HG03460 (cell line): ENCODE results near the gene IER2.

ENCODE experiments used
- ATAC-seq: cut with Tn5 transposase; IDR thresholded peaks from one replicate; pipeline ENCODE4 v1.9.1; 2021; ENCODE audit not compliant: unreplicated experiment

IER2 gene

GRCh38 chr19:13118424-13119193 lies 31.6 kb upstream of the IER2 start:
- ATAC-seq = no peak

DNA sequence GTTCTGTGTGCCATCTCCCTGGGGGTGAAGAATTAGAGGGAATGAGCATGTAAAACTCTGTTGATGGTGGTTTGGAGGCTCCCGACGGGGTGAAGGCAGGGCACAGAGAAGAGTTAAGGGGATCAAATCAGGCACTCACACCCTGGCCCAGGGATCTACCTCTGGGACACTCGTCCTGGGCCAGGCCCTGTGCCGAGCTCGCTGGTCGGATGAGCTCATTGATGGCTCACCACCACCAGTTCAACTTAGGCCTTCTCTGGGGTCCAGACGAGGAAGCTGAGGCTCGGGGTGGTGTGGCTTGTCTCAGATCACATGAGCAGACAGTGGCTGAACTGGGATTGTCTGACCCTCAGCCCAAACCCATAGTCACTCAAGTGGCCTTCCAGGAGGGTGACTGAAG lies 30.6 kb upstream of the IER2 start:
- no peak for ATAC-seq

DNA sequence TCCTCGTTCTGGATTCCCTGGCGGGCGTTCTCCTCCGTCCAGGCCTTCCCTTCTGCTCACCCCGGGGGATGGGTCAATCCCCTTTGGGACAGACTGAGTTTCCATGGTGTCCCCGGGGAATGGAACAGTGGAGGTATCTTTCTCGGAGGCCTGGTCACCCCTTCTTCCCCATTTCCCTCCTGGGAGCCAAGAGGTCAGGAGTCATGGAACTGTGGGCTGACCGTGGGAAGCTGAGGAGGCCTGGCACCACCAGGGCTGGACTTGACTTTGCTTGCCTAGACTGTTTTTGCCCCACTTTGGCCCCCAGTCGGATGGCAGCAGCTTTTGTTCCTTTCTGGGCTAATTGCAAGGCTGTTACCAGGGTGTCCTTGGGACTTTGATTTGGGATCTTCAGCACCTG lies 30.2 kb upstream of the IER2 start:
- no peak for ATAC-seq

- no peak for ATAC-seq
These were observed 29.4 kb upstream of the IER2 start for GRCh38 chr19:13120817-13121216.

GRCh38 chr19:13121551-13122274 lies 28.5 kb upstream of the IER2 start:
- ATAC-seq = no peak

DNA sequence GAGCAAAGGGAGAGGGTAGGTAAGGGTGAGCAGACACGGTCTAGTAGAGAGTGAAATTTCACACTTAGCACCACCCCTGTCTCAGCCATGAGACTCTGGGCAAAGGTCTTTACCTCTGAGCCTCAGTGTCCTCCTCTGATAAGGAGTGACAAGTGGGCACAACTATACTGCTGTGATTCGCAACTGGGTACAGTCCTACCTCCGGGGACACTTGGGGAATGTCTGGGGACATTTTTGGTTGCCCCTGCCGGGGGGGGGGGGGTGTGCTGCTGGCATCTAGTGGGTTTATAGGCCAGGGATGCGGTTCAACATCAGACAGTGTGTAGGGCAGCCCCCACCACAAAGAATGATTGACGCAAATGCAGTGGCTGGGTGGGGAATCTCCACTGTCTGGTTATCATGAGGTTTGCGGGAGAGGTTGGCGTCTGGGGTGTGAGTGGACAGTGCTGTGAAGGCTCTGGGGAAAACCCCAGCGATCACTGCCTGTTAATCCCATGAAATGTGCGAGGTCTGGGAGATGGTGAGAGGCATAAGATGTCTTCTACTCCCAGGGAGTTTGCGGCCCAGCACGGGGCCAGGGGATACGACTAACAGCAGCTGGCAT lies 27.8 kb upstream of the IER2 start:
- no peak for ATAC-seq

DNA sequence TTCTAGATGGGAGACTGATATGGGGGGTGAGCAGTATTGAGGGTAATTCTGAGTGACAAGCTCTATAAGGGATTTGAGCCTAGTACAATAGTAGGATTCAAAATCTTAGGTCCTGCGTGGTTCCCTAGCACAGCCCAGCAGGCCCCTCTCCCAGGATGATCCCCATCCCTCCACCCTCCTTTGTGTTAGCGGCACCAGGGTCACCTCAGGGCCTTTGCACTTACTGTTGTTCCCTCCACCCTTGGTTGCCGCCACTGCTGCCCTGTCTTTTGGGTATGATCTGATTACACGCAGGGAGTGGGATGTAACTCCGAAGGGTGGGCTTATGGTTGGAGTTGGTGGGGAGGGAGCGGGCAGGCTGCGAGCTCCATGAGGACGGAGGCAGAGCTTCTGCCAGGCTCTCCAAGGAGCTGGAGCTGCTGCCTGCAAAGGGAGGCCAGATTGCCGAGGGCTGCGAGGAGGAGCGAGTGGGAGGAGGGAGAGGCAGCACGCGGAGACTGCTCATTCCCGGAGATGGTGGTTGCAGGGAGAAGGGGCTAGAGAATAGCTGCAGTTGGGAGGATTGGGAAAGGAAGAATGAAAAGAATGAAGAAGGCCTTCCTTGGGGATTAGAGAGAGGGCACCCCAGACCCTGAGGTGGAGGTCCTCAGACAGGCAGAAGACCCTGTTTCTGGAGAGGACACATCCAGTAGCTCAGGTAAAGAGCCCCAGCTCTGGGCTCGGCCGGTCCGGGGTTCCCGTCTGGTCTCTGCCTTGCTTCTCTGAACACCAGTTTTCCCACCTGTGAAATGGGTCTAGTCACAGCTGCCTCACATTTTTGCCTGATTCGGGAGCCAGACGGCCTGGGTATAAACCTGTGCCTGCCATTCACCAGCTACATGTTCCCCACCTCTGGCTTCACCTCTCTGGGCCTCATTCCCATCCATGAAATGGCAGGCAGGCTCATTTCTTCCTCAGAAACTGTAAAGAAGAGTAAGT lies 26.9 kb upstream of the IER2 start:
- no peak for ATAC-seq

GRCh38 chr19:13127051-13127450 lies 23.2 kb upstream of the IER2 start:
- ATAC-seq = no peak

GRCh38 chr19:13127811-13128575 lies 22.2 kb upstream of the IER2 start:
- ATAC-seq = no peak

DNA sequence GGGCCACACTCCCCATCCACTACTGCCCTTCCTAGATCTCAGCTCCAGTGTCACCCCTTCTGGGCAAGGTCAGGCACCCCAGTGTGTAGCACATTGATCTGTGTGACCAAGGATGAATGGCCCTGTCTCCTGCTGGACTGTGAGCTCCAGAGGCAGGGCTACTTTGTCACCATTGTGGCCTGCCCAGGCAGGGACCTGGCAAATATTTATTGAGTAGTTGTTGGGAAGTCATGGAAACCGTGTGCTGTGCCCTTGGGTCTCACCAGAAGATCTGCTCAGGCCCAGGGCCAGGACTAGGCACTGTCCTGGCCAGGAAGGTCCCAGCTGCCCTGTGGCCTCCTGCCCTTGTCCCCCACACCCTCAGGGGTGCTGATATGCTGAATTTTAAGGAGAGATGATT lies 21.6 kb upstream of the IER2 start:
- no peak for ATAC-seq

GRCh38 chr19:13129384-13129783 lies 20.8 kb upstream of the IER2 start:
- ATAC-seq = no peak

DNA sequence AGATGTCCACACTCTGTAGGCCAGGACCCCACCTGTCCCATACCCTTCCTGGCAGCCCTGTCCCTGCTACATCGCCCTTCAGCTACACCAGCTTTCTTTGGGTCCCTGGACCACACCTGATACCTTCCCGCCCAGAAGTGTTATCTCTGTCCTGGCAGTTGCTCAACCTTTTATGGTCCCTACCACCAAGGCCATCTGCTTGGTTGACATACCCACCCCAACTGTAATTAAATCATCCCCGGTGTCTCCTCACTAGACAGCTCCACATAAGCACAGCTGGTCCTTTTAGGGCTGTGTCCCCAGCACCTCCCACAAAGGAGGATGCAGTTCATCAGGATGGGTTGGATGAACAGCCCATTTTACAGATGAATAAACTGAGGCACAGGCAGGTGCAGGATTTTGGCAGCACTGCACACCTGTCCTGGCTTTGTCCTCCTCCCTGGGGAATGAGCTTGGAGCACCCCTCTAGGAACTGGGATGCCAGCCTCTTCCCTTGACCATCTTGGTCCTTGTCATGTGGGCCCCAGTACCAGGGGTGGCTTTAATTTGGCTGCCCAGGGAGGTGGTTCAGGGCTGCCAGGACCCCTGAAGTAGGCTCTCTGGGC lies 19.2 kb upstream of the IER2 start:
- no peak for ATAC-seq

DNA sequence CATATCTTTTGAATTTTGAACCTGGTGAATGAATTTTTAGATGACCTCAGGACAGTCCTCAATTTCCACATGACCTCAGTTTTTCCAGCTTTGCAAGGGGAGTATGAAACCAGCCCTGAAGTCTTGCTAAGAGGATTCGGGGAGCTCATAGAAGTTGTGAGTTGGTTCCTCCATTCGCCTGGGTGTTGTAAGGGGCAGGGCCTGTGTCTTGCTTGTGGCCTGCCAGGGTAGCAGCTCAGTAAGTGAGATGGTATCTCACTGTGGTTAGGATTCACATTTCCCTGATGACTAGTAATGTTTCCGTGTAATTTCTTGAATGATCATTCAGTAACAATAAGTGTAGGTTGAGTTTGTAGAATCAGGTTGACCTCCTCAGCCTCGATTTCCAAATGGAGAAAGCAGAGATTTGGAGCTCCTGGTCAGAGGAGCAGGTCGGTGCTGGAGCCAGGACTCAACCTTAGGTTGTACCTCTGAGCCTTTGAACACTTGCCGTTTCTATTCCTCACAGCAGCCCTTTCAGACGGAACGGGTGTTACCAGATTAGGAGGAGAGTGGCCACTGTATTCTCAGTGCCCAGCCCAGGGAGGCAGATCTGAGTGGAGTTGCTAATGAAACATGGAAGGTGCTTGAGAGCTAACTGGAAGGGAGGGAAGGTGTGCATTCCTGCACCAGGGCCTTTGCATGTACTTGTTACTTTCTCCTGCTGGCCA lies 17.6 kb upstream of the IER2 start:
- no peak for ATAC-seq

DNA sequence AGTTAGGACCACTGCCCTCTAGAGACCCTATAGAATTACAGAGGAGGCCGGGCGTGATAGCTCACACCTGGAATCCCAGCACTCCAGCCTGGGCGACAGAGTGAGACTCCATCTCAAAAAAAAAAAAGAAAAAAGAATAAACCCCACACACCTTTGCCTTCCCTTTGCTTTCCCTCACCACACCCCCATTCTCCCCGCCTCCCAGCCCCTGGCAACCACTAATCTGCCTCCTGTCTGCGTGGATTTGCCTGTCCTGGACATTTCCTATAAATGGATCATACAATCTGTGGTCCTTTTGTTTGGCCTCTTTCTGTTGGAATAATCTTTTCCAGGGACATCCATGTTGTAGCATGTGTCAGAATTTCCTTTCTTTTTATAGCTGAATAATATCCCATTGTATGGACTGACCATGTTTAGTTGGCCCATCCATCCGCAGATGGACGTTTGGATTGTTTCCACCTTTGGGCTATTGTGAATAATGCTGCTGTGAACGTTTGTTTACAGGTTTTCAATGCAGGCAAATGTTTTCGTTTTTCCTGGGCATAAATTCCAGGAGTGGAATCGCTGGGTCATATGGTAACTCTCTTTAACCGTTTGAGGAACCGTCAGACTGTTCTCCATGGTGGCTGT lies 16.9 kb upstream of the IER2 start:
- no peak for ATAC-seq

- no peak for ATAC-seq
These were observed 15.6 kb upstream of the IER2 start for GRCh38 chr19:13134626-13135025.

DNA sequence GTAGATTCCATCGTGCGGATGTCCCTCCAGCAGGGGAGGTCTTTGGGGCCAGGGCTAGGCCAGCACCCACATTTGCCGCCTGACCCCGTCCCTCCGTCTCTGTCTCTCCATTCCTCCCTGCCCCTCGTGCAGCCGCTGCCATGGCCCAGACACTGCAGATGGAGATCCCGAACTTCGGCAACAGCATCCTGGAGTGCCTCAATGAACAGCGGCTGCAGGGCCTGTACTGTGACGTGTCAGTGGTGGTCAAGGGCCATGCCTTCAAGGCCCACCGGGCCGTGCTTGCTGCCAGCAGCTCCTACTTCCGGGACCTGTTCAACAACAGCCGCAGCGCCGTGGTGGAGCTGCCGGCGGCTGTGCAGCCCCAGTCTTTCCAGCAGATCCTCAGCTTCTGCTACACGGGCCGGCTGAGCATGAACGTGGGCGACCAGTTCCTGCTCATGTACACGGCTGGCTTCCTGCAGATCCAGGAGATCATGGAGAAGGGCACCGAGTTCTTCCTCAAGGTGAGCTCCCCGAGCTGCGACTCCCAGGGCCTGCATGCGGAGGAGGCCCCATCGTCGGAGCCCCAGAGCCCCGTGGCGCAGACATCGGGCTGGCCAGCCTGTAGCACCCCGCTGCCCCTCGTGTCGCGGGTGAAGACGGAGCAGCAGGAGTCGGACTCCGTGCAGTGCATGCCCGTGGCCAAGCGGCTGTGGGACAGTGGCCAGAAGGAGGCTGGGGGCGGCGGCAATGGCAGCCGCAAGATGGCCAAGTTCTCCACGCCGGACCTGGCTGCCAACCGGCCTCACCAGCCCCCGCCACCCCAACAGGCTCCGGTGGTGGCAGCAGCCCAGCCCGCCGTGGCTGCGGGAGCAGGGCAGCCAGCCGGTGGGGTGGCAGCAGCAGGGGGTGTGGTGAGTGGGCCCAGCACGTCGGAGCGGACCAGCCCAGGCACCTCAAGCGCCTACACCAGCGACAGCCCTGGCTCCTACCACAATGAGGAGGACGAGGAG lies 14.8 kb upstream of the IER2 start:
- no peak for ATAC-seq

GRCh38 chr19:13137290-13137794 lies 12.9 kb upstream of the IER2 start:
- ATAC-seq = no peak
